WI38 (cell line): ENCODE measurements around the gene TTYH2.
"Not testable (repeated sequence)": the region's sequence is repeated elsewhere in the genome, so short reads cannot be mapped to it uniquely, and the experiment has no call there.

Experiments
- H3K4me3 ChIP-seq: 2 replicates; pipeline ENCODE4 v1.5.1; 2011; ENCODE audit warnings: low read depth, mild to moderate bottlenecking, control low read depth, low read length
- TF ChIP-seq, protein P1 (sequence below): IDR thresholded peaks from 2 replicates; pipeline ENCODE4 v1.5.1; 2012; ENCODE audit warnings: low read depth, mild to moderate bottlenecking, control low read depth, low read length

Gene TTYH2

DNA sequence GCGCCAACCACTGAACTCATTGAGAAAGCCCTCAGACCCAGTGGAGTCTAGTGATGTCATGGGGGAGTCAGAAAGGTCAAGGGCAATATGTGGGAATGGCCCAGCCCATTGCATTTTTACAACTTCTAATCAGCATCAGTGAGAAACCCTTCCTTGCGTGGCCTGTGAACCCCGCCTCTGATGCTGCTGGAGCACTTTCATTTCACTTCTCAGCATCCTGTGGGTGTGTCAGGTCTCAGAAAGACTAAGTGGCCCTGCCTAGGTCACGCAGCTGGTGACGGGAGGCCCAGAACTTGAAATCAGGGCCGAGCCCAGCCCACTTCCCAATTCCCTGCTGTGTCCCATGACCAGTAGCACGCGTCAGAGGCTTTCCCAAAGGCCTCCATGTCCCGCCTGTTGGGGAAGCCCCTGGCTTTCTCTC, 66.7 kb downstream of the TTYH2 start:
- TF ChIP-seq, protein P1, sequence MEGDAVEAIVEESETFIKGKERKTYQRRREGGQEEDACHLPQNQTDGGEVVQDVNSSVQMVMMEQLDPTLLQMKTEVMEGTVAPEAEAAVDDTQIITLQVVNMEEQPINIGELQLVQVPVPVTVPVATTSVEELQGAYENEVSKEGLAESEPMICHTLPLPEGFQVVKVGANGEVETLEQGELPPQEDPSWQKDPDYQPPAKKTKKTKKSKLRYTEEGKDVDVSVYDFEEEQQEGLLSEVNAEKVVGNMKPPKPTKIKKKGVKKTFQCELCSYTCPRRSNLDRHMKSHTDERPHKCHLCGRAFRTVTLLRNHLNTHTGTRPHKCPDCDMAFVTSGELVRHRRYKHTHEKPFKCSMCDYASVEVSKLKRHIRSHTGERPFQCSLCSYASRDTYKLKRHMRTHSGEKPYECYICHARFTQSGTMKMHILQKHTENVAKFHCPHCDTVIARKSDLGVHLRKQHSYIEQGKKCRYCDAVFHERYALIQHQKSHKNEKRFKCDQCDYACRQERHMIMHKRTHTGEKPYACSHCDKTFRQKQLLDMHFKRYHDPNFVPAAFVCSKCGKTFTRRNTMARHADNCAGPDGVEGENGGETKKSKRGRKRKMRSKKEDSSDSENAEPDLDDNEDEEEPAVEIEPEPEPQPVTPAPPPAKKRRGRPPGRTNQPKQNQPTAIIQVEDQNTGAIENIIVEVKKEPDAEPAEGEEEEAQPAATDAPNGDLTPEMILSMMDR = no peak
- no peak overlapping the region for H3K4me3 ChIP-seq

DNA sequence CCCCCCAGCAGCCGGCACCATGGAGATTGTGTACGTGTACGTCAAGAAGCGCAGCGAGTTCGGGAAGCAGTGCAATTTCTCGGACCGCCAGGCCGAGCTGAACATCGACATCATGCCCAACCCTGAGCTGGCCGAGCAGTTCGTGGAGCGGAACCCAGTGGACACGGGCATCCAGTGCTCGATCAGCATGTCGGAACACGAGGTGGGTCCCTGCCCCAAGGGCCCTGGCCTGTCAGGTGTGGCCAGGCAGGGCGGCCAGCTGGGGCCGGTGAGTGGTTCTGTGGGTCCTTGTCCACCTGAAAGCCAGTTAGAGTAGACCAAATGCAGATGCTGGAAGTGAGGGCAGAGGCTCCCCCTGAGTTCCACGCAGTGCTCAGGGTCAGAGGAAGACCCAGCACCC, 68.4 kb downstream of the TTYH2 start:
- TF ChIP-seq, protein P1 = no peak
- no peak overlapping the region for H3K4me3 ChIP-seq

GRCh38 chr17:74282274-74282586, 68.9 kb downstream of the TTYH2 start:
- not testable (repeated sequence) for H3K4me3 ChIP-seq

DNA sequence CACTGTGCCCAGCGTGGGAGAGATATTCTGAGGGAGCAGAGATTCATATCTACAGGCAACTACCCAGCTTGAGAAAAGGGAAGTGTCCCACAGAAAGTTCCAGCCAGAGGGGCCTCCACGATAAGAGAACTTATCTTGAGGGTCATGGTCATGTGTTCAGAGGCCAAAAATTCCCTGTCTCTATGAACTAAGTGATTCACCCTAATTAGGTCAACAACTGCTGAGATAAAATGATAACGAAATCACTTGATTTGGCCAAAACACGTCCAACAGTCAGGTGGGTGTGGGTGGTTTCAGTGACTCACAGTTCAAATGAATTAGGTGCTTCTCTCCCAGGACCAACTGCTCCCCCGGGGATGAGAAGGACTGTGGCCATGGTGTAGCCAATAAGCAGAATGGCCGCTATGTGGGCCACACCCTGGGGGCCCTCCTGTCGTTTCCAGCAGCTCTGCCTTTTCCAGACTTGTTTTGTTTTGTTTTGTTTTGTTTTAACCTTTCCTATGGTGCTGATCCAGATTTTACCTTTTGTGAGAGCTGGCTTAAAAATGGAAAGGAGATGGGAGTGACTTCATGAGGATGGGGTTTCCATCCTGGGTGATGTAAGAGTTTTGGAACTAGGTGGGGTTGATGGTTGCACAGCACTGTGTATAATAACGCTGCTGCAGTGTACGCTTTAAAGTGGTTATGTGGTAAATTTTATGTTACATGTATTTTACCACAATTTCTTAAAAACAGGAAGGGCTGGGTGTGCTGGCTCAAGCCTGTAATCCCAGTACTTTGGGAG, 69.4 kb downstream of the TTYH2 start:
- TF ChIP-seq, protein P1 = no peak
- no peak overlapping the region for H3K4me3 ChIP-seq

DNA sequence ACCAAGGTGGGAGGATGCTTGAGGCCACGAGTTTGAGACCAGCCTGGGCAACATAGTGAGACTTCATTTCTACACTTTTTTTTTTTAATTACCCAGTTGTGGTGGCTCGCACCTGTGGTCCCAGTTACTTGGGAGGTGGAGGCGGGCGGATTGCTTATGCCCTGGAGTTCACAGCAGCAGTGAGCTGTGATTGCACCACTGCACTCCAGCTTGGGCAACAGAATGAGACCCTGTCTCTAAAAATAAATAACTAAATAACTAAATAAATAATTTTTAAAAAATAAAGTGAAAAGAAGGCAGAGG, 70.0 kb downstream of the TTYH2 start:
- TF ChIP-seq, protein P1 = no peak
- no peak overlapping the region for H3K4me3 ChIP-seq

DNA sequence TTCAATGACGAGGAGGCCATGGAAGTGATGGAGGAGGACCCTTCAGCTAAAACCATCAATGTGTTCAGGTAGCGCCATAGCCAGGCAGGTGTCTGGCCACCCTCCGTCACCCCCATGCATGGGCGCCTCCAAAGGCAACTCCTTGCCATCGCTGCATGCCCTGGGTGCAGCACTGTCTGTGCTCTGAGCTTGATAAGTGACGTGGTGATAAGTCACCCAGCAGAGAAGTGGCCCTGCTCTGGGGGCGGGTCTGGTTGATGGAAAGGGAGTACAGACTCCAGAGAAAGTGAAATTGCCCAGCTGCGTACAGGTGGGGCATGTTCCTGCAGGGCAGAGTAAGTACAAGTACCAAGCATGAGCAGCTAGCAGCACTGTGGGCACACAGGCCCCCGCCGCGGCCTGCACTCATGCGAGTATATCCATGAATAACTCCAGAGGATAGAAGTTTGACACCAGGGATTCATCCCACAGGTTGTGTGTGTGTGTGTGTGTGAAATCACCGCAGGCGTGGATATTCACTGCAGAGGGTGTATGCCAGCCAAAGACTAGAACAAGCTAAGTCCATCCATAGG, 73.7 kb downstream of the TTYH2 start:
- TF ChIP-seq, protein P1 = no peak

DNA sequence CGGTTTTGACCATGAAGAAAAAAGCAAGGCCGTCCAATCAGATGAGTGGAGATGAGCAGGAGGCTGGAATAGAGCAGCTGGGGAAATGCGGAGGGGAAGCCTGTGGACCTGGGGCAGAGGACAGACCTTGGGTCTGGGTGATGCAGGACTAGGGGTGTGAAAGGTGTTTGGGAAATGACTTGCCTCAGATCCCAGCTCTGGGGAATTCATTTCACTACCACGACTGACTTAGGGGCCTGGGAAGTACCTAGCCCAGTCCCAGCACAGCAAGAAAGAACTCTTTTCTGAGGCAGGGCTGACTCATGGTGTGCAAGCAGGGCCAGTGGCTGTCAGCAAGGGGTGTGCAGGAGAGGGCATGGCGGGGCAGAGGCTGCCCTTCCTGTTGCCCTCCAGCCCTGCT, 75.4 kb downstream of the TTYH2 start:
- TF ChIP-seq, protein P1 = no peak
- no peak overlapping the region for H3K4me3 ChIP-seq

More for the DNA sequence above, 73.7 kb downstream of the TTYH2 start:
- no peak overlapping the region for H3K4me3 ChIP-seq

DNA sequence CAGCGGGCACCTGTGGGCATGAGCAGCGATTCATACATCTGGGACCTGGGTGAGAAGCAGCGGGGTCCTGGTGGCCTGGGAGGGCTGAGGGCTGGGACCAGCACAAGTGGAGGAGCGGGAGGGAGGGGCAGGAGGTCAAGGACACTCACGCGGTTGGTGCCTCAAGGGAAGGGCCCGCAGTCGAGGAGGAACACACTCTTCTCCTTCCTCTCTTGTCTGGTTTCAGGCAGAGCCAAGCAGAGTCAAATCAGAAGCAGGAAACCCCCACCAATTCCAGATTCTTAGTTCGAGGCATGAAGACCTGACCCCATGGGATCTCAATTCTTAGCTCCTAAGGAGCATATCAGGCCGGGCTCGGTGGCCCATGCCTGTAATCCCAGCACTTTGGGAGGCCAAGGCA, 76.3 kb downstream of the TTYH2 start:
- TF ChIP-seq, protein P1 = no peak
- H3K4me3 ChIP-seq = no peak overlapping the region
